Activated naive CD4-positive, alpha-beta T cell (primary cell): ENCODE measurements around the gene HOXB5.

Experiments
- DNase-seq, 4 experiments: peaks; one replicate each; lab custom pipeline; 2025; lab: John Stamatoyannopoulos, UW

The HOXB5 gene

GRCh38 chr17:48615963-48616716, 22.6 kb upstream of the HOXB5 start:
- DNase-seq: no peak

DNA sequence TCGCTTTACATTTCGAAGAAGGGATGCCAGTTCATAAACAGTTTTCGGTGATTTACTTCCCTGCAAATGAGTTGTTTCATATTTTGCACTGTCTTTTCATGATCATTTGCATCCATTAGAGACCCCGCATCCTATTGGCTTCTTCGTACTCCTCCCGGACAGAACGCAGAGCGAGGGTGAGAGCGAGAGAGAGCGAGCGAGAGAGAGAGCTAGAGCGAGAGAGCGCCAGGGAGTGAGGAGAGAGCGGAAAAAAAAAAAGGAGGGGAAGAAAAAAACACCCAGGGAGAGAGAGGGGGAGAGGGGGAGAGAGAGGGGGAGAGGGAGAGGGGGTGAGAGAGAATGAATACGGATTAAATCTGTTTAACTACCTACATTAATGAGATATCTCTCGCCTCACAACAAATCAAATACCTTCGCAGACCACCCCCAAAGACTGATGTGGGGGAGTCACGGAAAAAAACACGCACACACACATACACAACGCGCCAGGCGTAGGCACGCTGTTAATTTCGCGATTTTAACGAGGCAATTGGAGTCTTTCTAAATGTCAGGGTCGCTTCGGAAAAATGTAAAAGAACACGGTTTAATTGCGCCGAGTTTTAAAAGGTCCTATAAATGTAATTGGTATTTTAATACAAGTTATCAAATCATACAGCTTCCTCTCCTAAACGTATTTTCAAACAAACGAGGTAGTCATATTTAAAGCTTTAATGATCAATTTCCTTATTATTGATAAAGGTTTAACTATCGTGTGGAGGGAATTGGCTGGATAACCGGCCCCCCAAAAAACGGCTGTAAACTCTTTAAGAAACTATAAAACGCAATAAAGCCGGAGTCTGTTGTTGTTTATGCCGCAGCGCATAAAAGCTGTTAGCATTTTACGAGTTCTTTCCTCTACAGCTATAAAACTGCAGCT, 21.7 kb upstream of the HOXB5 start, which contains the start of gene HOXB8:
TSS of gene HOXB8 (minus strand) at position 246 of the 916 bp plus-strand sequence. CDS start 588 bp downstream, outside the sequence.
- DNase-seq: no peak

DNA sequence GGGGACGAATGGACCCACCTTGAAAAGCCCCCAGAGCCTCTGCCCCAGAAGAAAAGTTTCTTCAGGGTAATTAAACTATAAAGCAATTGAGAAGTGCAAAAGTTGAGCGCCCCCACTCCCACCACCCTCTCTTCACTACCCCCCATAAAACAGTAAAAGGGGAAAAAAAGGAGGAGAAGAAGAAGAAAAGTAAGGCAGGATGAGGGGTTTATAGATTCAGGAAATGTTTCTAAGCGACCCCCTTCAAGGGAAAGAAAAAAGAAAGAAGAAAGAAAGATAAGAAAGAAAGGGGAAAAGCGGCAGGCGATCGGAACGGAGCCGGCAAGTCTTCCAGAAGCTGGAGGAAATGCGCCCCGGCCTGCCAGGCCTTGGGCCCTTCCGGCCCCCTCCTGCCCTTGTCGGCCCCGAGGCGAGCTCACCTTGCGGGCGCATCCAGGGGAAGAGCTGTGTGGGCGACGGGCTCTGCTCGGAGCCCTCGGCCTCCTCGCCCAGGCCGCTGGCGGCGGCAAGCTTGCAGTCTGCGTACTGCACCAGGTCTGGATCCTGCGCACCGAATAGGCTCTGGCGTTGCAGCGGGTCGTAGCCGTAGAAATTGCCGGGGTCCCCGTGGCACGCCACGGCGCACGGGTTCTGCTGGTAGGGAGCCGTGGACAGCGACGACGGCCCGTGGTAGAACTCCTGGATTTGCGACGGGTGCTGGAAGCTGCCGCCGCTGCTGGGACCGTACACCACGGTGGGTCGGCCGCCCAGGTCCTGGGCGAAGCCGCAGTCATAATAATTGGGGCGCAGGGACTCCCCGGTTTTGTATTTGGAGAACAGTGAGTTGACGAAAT, 20.5 kb upstream of the HOXB5 start:
- no peak for DNase-seq

GRCh38 chr17:48612854-48613691, 19.5 kb upstream of the HOXB5 start:
- DNase-seq: peak in 2 of 4 experiments; percentile 19 to 25

- DNase-seq: no peak
These were observed 18.9 kb upstream of the HOXB5 start for GRCh38 chr17:48612456-48612853.

DNA sequence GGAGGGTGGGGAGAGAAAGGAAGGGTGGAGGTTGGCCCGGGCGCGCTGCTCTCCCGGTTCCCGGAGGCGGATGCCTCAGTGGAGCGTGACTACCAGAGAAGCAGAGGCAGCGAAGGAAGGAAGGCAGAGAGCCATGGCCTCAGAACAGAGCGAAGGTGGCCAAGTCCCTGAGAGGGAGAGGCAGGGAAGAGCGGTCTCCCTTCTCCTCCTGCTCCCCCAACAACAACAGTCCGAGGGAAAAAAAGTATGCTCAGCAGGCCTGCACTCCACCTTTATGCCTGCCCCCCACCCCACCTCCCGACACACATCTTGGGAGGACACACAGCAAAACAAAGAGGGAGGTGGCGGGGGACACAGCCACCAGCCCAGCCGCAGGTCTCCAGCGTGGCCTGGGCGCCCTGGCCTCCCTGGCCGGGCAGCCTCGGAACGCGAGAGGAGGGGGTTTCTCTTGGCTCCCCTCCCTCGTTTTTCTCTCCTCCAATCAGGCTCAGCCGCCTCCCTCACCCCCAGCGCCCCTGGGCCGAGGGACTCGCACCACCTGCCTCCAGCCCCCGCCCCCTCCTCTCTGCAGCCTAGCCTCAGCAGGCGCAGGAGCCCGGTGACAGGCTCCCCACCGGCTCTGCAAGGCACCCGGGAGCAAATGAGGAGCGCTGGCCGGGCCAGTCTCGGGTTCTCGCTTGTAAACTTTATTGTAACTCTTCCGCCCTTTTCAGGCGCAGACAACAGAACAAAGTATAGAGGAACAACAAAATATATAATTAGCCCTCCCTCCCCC, 18.3 kb upstream of the HOXB5 start:
- no peak for DNase-seq

DNA sequence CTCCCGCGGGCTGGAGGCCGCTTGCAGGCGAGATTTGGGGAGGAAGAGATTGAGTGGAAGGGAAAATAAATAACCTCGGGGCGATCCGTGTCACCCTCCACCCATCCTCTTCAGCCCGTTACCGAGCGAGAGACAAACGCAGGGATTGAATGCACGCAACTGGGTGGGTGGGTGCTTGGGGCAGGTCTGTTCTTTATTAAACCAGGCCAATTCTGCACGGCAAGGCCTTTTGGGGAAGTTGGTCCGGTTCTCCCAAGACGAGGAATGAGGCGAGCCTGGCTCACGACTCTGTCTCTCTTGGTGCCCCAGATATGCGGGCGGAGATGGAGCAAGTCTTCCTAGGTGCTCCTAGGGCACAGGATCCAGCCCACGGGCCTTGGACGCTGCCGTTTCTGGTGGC, 17.6 kb upstream of the HOXB5 start:
- DNase-seq: peak in 1 of 4 experiments; percentile 11

DNA sequence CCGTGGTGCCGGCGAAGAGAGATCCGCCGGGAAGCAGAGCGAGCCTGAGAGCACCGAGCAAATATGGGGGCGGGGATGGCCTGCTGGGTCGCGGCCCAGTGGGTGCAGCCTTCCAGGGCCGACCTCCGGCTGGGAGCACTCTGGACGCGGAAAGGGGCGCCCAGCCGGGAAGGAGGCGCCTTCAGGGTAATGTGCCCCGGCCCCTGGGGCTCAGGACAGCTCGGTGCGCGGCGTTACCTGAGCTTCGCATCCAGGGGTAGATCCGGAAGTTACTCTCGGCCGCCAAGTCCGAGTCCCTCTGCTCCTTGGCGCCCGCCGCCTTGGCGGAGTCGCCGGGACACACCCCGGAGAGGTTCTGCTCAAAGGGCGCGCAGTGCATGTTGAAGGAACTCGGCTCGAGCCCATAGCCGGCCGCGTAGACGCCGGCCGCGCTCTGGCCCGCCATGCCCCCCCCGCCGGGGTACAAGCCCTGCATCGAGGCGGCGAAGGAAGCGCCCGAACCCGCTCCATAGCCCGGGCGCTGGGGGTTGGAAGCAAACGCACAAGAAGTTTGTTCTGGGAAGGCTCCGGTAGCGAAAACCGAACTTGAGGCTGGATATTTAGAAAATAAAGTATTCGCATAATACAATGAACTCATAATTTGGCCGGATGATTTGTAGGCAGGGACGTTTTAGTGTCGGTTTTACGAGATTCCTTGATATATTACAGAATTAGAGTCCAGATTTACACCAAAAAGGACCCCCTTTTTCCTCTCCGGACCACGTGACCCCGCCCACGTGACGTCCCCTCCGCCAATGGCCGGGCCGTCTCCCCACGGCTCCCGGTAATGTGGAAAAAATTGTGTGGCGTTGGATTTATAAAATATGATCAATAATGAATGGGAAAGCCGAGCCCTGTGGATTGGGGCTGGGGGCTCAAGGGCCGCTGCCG, 17.0 kb upstream of the HOXB5 start, which contains the start of gene HOXB7:
TSS of gene HOXB7 (minus strand) at position 736 of the 930 bp plus-strand sequence. CDS start at position 637, 99 bp downstream.
- DNase-seq: no peak

DNA sequence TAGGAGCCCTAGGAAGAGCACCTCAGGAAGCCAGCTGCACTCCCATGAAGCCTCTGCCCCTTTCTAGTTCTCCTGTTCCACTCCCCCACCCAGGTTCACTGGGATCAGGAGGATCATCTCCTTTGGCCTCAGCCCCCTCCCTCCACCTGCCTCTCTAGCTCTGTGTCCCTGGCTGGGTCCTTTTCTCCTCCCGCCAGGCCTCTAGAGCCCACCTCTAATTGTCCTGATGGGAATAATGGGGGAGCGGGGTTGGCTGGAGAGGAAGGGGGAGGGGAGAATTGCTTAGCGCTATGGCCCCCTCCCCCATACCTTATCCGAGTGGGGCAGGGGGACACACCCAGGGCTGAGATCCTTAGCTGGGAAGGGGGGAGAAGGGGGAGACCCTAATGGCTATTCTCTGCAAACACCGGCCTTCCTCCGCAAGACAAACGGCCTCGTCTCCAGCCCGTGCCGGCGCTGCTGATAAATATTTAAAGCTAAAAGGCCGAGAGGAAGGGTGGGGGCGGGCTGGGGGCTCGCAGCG, 16.2 kb upstream of the HOXB5 start:
- DNase-seq: no peak

DNA sequence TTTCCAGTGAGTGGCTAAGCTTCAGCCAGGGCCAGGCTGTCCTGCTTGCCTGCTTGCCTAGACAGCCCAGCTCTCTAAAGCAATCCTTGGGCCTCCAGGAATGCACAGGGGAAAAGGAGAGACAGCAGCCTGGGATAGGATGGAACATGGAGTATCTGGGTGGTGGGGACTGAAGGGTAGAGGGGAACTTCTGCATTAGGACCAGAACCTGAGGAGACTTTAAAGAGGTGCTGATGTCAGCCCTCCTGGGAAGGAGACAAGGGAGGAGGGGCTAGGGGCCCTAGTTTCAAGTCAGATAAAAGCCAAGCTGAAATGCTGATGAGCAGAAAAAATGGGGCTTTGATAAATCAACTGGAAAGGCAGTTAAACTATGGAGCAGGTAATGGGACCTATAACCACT, 15.5 kb upstream of the HOXB5 start:
- no peak for DNase-seq

DNA sequence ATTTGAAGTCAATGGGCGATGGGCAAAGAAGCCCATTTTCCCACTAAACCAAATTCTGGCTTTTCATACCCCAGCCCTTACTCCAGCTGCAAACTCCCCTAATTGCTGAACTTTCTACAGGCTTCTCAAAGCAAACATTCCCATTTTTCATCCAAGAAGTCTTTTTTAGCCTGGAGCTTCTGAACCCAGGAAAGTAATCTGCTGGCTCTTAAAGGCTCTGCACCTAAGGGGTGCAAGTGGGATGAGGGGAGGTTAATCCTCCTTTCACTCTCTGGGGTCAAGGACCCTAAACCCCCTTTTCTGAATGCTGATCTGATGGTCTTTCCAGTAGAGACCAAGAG, 14.9 kb upstream of the HOXB5 start:
- DNase-seq: no peak

DNA sequence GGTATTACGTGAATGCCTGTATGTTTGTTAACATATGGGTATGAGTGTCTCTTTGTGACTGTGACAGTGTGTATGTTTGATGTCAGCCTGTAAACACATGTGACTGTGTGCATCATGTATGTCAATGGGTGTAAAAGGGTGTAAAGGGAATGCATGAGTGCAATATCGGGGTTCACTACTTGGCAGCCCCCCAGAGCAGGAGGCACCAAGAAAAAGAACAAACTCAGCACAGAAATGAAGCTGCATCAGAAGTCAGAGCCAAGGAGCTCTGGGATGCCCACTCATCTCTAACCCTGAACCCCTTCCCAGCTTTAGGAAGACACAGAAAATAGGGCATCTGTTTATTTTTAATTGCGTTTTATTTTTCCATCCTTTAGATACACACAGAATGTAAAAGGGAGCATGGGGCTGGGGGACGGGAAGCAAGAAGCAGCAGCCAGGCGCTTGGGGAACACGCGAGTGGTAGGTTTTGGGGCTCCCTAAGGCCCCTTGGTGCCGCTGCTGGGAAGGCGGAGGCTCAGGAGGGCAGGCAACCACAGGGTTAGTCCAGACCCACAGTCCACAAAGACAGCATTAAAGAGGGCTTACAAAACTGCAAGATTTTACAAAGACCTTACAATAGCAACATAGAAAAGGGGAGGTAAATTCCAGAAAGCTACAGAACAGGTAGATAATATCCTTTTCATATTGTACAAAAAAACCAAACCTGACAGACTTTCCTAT, 13.5 kb upstream of the HOXB5 start:
- no peak for DNase-seq

DNA sequence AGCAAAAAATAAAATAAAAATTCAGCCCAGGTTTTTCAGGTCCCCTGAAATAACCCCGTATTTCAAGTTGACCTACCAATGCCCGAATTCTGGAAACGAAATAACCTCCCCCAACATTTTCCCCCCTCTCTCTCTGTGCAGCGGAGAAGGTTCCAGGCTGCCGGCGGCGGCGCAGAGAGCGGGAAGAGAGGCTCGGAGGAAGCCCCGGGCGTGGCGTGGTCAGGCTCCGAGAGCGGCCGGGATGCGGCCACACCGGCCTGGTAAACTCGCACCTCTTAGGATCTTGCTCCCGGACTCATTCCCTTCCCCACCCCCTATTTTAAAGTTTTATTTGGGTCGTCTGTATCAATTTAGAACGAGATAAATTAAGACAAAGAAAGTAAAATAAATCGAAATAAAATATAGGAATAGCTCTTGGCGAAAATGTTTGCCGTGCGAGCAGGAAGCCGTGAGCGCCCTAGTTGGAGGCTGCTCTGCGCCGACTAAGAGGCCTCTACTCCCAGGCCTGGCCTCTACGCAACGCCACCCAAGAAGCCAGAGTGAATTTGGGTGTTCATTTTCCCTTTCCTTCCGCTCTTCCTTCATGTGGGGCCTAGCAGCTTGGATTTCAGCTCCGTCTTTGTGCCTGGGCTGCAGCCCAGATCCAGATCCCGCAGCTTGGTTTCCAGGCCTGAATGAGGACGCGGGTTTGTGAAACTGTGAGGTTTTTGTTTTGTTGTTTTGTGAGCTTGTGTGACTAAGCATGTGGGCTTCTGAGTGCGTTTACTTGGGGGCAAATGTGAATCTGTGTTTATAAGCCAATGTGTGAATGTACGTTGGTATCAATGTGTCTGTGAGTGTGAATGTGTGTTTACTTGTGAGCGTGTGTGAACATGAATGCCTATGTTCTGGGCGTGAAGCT, 12.7 kb upstream of the HOXB5 start:
- no peak for DNase-seq

GRCh38 chr17:48605409-48605919, 11.9 kb upstream of the HOXB5 start:
- DNase-seq: no peak

GRCh38 chr17:48604770-48605329, 11.3 kb upstream of the HOXB5 start, which contains the start of gene HOXB6:
Gene HOXB6 (minus strand): TSS chr17:48604986. CDS start chr17:48598150, 6,836 bp downstream.
- no peak for DNase-seq

- no peak for DNase-seq
These were observed 10.6 kb upstream of the HOXB5 start for GRCh38 chr17:48603959-48604769.
